ENCODE measurements around the gene FAM120B.

The FAM120B gene

GRCh38 chr6:170273681-170274080 lies 32.9 kb upstream of the FAM120B start:
- TF ChIP-seq TAF1 (IDR thresholded peaks at IDR 0.05; ENCODE audit: borderline replicate concordance, low read depth, low read length) (no peak), POLR2AphosphoS5 (IDR thresholded peaks at IDR 0.05; ENCODE audit: low read depth, low read length) (no peak), POLR2A (IDR thresholded peaks at IDR 0.05; ENCODE audit: low read depth, low read length) (no peak)
- DNase-seq (ENCODE audit: insufficient read length) = no peak
- FAIRE-seq = no peak

GRCh38 chr6:170274713-170275560 lies 31.6 kb upstream of the FAM120B start:
- TF ChIP-seq POLR2A (IDR thresholded peaks at IDR 0.05; ENCODE audit: low read depth, low read length) = no peak
- no peak for TF ChIP-seq POLR2AphosphoS5 (IDR thresholded peaks at IDR 0.05; ENCODE audit: low read depth, low read length)
- no peak for TF ChIP-seq TAF1 (IDR thresholded peaks at IDR 0.05; ENCODE audit: borderline replicate concordance, low read depth, low read length)
- FAIRE-seq (no peak), DNase-seq (ENCODE audit: insufficient read length) (no peak)

- FAIRE-seq (no peak), DNase-seq (ENCODE audit: insufficient read length) (no peak)
- TF ChIP-seq POLR2A (IDR thresholded peaks at IDR 0.05; ENCODE audit: low read depth, low read length) = no peak
- TF ChIP-seq TAF1 (IDR thresholded peaks at IDR 0.05; ENCODE audit: borderline replicate concordance, low read depth, low read length) = no peak
- TF ChIP-seq POLR2AphosphoS5 (IDR thresholded peaks at IDR 0.05; ENCODE audit: low read depth, low read length) = no peak
These were observed 30.0 kb upstream of the FAM120B start for GRCh38 chr6:170276369-170277057.

- FAIRE-seq (no peak), DNase-seq (ENCODE audit: insufficient read length) (no peak)
- TF ChIP-seq POLR2A (IDR thresholded peaks at IDR 0.05; ENCODE audit: low read depth, low read length) = no peak
- no peak for TF ChIP-seq TAF1 (IDR thresholded peaks at IDR 0.05; ENCODE audit: borderline replicate concordance, low read depth, low read length)
- no peak for TF ChIP-seq POLR2AphosphoS5 (IDR thresholded peaks at IDR 0.05; ENCODE audit: low read depth, low read length)
These were observed 28.4 kb upstream of the FAM120B start for GRCh38 chr6:170277893-170278742.

GRCh38 chr6:170278743-170279094 lies 27.8 kb upstream of the FAM120B start:
- FAIRE-seq (no peak), DNase-seq (ENCODE audit: insufficient read length) (no peak)
- no peak for TF ChIP-seq TAF1 (IDR thresholded peaks at IDR 0.05; ENCODE audit: borderline replicate concordance, low read depth, low read length)
- TF ChIP-seq POLR2AphosphoS5 (IDR thresholded peaks at IDR 0.05; ENCODE audit: low read depth, low read length) = no peak
- TF ChIP-seq POLR2A (IDR thresholded peaks at IDR 0.05; ENCODE audit: low read depth, low read length) = no peak

- TF ChIP-seq TAF1 (IDR thresholded peaks at IDR 0.05; ENCODE audit: borderline replicate concordance, low read depth, low read length) (no peak), POLR2A (IDR thresholded peaks at IDR 0.05; ENCODE audit: low read depth, low read length) (no peak), POLR2AphosphoS5 (IDR thresholded peaks at IDR 0.05; ENCODE audit: low read depth, low read length) (no peak)
- no peak for DNase-seq (ENCODE audit: insufficient read length)
- FAIRE-seq = no peak
These were observed 27.1 kb upstream of the FAM120B start for GRCh38 chr6:170279426-170279825.

GRCh38 chr6:170279977-170280688 lies 26.4 kb upstream of the FAM120B start:
- TF ChIP-seq TAF1 (IDR thresholded peaks at IDR 0.05; ENCODE audit: borderline replicate concordance, low read depth, low read length) (no peak), POLR2A (IDR thresholded peaks at IDR 0.05; ENCODE audit: low read depth, low read length) (peak; percentile 56; the same call in 1 of the 2 replicates)
- no peak for FAIRE-seq
- DNase-seq (ENCODE audit: insufficient read length) = no peak

GRCh38 chr6:170280689-170281045 lies 25.9 kb upstream of the FAM120B start:
- no peak for DNase-seq (ENCODE audit: insufficient read length)
- no peak for FAIRE-seq
- TF ChIP-seq TAF1 (IDR thresholded peaks at IDR 0.05; ENCODE audit: borderline replicate concordance, low read depth, low read length) (no peak), POLR2AphosphoS5 (IDR thresholded peaks at IDR 0.05; ENCODE audit: low read depth, low read length) (no peak), POLR2A (IDR thresholded peaks at IDR 0.05; ENCODE audit: low read depth, low read length) (no peak)

- no peak for FAIRE-seq
- DNase-seq (ENCODE audit: insufficient read length) = no peak
These were observed 24.9 kb upstream of the FAM120B start for GRCh38 chr6:170281331-170282292.

More at GRCh38 chr6:170281331-170282292, 24.9 kb upstream of the FAM120B start:
- TF ChIP-seq POLR2A (IDR thresholded peaks at IDR 0.05; ENCODE audit: low read depth, low read length) (no peak), POLR2AphosphoS5 (IDR thresholded peaks at IDR 0.05; ENCODE audit: low read depth, low read length) (no peak), TAF1 (IDR thresholded peaks at IDR 0.05; ENCODE audit: borderline replicate concordance, low read depth, low read length) (no peak)

Measured in GM12892 (cell line).